Measurements from ENCODE around the gene RAX2.

Gene RAX2

DNA sequence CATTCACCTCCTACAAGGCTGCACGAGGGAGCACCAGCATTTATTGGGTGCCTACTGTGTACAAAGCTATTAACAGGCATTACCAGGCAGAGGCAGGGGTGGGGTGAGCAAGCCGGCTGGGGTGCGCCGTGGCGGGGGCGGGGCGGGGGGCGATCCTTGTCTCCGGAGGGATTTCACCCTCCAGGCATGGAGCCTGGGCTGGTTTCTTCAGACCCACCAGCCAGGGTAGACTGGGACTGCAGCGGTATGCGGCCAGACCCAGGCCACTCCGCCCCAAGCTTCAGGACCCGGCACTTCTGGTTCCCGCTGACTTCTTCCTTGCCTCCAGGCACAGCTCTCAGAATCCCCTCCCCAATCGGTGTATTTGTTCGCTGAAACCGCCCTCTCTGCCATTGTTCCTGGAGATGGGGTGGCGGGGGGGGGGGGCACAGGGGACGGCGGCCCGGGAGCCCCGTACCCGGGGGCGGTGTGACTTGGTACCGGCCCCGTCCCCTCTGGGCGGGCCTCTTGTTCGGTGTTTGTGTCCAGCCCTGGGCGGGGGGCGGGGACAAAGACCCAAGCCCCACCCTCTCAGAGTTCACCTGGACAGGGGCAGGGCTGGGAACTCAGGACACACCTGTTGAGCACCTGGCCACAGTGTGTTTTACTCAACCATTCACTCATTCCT lies 49.5 kb downstream of the RAX2 start:
- no peak for DNase-seq

DNA sequence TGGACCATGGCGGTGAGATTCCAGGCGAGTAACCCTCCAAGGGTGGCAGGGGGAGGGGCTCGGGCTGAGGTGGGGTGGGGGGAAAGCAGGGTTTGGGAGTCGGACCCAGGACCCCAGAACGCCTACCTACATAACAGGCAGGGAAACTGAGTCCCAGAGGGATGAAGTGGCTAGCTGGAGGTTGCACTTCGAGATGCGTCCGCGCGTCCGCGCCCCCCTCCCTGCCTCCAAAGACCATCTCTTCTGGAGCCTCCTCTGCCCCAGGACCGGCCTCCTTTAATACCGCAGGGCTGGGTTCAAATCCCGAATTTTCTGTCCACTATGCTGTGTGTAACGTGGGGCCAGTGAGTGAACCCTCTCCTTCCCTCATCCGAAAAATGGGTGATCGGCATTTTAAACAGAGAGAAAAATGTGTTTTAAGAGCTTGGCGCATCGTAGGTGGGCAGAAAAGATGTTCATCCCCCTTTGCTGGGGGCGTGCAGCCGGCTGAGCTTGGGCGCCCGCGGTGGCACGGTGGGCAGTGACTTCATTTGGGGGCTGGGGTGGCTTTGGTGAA lies 50.1 kb downstream of the RAX2 start:
- DNase-seq: no peak

DNA sequence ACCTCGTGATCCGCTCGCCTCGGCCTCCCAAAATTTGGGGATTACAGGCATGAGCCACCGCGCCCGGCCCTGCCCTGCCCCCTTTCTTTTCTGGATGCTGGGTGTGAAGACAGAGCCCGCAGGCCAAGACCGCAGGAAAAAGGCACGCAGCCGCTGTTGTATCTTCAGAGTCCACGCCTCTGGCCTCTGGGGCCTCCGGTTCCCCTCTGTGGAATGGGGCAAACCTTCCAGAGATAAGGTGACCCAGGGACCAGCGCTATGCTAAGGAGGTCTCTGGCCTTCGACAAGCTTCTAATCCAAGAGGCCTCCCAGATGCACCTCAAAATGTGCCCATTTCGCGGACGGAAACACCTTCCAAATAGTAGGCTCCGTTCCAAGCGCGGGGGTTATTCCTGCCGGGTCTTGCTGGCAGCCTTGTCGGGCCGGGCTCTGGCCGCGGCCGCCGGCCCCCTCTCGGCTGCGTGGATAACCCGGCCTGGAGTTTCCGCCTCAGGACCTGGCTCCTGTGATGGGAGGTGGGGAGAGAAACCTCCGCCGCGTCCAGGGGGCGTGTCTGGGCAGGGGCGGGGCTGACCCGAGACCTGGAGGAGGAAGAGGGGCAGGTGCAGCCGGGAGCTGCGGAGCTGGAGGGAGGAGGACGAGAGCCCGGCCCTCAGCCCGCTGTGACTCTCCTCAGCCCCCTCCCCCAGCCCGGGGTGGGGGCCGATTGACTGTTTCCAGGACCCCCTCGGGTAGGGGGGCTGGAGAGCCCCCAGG lies 50.7 kb downstream of the RAX2 start:
- peak; percentile 58 for DNase-seq

DNA sequence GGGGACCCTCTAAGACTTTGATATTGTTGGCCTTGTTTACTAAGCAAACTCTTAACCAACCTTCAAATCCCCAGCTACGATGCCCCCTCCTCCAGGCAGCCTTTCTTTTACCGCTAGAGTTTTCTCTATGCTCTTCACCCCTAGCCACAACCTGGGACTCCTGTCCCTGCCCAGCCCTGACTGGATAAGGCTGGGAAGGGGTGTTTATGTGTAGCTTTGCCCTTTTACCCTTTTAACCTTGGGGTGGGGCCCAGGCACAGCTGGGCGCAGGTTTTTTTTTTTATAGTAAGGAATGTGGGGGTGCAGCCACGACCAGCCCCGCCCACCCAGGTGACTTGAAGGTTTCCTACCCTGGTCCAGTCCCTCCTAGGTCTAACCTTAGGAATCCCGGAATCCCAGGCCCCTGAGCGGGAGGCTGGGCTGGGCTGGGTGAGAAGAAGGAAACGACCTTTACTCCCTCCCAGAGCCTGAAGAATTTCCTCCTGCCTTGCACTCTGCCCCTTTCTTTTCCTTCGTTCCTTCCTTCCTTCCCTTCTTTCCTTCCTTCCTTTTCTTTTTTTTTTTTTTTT lies 51.6 kb downstream of the RAX2 start:
- no peak for DNase-seq

DNA sequence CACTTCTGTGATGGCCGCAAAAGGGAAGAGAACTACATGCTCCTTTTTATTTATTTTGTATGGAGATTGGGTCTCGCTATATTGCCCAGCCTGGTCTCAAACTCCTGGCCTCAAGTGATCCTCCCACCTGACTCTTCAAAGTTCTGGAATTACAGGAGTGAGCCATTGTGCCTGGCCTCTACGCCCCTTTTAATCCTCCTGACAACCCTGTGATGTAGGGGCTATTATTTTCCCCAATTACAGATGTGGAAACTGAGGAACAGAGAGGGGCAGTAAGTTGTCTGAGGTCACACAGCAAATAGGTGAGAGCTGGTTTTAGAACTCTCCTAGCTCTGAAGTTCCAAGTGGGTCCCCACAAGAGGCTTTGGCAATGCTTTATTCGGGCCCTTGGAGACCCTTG lies 52.2 kb downstream of the RAX2 start:
- no peak for DNase-seq

Measured in HCEC 1CT (cell line).